ENCODE data around the gene CACNB2.

The CACNB2 gene

GRCh38 chr10:18140149-18140956 is at the start of gene CACNB2:
TSS of gene CACNB2 (plus strand) at chr10:18140424.
- peak; percentile 43 for DNase-seq

DNA sequence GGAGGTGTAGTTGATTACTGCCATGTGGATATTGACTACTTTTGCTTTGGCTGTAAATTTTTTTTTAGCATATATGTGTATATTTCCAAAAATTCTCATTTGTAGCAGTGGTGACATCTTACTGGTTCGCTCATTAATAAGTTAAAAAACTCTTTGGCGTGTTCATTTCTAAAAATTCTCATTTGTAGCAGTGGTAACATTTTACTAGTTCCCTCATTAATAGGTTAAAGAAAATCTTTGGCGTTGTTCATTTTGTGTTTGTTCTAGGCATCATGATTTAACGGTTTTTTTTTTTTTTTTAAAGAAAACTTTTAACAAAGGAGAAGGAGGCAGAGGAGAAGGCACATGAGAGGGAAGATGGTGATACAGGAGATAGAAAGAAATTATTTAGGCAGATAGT is 45.9 kb upstream of the CACNB2 start:
- no peak for DNase-seq

- DNase-seq = no peak
These were observed 45.4 kb upstream of the CACNB2 start for GRCh38 chr10:18094793-18095192.

DNA sequence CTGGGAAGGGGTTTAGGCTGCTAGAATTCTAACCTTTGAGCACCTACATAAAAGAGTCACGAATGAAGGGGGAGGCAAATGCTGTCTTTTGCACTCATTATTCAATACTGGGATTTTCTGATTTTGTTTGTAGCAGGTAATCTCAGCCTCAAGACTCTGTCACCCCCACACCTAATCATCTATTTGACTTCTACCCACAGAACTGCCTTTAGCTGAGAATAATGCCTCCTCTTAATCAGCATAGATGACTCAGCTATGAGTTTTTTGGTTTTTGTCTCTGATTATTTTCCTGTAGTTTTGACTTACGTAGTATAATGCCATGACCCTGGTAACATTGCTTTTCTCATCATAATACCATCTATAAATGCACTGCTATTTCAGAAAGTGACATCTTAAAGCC is 42.7 kb upstream of the CACNB2 start:
- DNase-seq = no peak

- DNase-seq = no peak
These were observed 42.0 kb upstream of the CACNB2 start for GRCh38 chr10:18098201-18098600.

DNA sequence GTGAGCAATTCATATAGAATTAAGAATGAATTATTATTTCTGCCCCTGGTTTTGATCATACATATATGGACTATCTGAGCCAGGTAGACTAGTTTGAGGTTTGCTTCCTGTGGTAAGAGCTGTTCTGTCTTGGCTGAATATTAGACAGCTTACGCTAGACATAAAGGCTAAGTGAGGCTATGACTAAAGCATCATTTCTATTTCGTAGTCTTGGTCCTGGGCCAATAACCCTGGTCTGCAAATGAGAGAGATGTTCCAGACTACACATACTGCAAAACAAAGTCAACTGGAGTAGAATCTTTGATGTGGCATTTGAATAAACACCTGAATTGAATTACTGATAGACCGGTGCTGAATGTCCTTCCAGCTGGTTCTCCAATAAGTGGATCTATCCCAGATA is 40.8 kb upstream of the CACNB2 start:
- no peak for DNase-seq

DNA sequence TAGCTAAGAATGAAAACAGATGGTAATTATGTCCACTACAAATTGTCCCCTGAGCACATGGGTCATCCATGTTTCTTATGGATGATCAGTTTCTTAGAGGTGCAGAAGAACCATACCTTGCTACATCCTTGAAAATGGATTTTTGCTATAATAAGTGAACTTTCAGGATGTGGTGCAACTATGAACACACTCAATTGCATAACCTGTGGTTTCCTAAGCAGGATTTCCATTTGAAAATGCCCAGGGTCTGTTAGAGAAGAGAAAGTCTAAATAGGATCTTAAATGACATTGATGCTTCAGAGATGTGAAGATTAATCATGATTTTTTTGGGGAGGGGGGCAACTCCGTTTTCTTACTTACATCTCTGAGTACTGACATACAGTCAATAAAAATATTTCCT is 39.6 kb upstream of the CACNB2 start:
- DNase-seq = peak; percentile 51

DNA sequence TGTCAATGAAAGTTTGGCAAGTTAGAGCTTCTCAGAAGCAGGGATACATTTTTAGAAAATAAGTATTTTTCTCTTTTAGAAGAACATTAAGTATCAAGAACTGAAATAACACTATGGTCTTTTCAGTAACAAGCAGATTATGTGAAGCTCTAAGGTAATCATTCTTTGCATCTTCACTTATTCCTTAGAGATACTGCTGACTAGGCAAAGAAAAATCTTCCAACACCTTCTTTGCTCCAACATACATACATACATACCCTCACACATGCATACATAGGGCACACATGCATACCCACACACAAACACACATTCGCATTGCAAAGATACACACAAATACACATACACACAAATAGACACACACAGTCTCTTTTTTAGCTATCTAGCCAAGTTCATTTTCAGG is 37.8 kb upstream of the CACNB2 start:
- DNase-seq = no peak

DNA sequence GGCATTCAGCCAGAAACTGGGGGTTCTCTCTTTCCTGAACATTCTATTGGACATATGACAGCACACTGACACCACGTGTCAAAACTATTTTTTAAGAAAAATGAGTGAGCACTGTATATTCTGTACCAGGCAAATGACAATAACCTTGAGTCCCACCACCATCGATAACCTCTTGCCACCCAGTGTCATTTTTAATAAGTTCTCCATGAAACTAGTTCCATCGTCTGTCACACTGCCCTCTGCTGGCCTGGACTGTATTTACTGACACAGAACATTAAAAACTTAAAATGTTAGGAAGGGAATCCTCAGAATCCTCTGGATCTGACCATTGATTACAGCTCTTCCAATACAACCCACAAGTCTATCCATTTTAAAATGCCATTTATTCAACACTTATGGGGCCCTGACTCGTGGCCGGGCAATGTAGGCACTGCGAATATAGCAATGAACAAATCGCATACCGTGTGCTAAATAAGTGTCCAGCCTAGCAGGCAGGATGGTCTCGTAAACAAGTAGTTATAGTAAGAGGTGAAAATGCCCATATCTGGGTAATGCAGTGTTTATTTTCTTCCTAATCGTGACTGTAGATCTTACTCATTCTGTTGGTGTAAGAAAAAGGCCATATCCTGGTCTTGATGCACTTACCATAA is 35.9 kb upstream of the CACNB2 start:
- DNase-seq = peak; percentile 73

- DNase-seq = no peak
These were observed 30.8 kb upstream of the CACNB2 start for GRCh38 chr10:18109341-18109870.

GRCh38 chr10:18113881-18114280 is 26.3 kb upstream of the CACNB2 start:
- no peak for DNase-seq

GRCh38 chr10:18117276-18117675 is 22.9 kb upstream of the CACNB2 start:
- no peak for DNase-seq

DNA sequence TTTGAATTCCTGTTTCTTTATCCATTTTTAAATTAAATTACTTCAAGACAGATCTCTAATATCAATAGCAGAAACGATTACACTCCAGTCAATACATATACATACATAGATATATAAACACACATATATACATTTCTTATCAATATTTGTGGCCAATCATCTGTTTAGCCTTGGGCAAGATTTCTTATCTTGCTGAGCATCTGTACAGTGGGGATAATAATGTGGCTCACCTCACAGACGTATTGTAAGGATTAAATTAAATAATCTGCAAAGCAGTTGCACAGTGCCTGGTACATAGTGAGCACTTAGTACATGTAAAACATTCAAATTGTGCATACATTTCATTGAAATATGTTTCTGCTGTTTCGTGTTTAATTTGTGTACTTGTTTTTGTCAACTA is 17.5 kb upstream of the CACNB2 start:
- peak; percentile 29 for DNase-seq

- DNase-seq = no peak
These were observed 7.2 kb upstream of the CACNB2 start for GRCh38 chr10:18133046-18133445.

DNA sequence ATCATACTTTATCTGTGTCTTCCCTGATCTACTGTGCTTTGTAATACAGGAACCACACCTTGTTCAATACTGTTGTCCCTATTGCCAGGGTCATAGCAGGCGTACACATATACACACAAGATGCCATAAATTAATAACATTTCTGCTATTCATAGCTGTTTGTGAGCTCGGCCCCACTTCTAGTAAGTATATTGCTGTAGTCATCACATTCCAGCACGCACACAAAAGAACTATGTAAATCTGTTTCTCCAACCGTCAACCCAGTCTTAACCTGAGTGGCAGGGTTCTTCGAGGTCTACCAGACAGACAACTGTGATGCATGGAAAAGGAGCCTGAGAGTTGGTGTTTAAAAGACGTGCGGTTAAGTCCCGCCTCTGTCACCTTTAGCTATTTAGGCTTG is 5.7 kb upstream of the CACNB2 start:
- no peak for DNase-seq

- no peak for DNase-seq
These were observed 5.3 kb upstream of the CACNB2 start for GRCh38 chr10:18134921-18135320.

DNA sequence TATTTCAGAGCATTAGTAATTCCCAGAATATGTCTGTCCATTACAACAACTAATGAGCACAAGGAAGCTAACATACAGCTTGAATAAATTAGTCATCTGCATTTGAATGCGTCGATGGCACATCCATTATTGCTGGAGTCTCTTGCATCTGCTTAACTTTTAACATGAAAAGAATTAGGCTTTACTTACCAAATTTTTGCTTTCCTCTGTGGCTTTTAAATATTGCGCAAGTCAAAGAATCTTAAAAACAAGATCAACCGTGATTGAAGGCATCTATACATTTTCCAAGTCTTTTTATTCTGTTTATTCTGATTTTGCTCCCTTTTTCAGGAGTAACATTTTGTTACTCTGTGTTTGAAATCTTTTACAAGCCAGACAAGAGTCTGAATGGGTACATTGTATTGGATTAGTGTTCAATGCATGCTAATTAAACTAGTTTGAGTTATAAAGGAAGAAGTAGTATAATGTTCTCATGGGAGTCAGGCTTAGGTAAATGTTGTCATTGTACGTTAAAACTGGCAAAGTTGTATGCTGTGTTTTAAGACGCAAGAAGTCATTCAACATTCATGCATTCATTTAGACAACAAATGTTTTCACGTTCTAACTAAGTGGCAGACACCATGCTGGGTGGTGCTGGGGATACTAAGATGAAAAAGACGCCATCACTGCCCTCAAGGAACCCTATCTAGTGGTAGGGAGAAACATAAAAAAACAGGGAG is 4.0 kb upstream of the CACNB2 start:
- DNase-seq = no peak

DNA sequence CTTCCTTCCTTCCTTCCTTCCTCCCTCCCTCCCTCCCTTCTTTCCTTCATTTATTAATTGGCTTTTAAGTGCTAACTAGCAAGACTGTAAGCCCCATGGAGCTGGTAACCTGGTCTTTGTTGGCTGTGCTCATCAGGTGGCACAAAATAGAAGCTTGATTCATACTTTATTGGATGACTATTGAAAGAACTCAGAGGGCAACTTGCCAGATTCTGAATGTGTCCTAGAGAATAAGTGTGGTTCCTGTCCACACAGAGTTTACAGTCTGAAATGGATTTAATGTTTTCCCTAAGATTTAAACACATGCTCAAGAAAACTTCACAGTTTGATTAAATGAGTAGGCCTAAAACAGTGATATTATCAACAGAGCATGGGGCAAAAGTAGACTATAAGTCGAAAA is 3.1 kb upstream of the CACNB2 start:
- no peak for DNase-seq

DNA sequence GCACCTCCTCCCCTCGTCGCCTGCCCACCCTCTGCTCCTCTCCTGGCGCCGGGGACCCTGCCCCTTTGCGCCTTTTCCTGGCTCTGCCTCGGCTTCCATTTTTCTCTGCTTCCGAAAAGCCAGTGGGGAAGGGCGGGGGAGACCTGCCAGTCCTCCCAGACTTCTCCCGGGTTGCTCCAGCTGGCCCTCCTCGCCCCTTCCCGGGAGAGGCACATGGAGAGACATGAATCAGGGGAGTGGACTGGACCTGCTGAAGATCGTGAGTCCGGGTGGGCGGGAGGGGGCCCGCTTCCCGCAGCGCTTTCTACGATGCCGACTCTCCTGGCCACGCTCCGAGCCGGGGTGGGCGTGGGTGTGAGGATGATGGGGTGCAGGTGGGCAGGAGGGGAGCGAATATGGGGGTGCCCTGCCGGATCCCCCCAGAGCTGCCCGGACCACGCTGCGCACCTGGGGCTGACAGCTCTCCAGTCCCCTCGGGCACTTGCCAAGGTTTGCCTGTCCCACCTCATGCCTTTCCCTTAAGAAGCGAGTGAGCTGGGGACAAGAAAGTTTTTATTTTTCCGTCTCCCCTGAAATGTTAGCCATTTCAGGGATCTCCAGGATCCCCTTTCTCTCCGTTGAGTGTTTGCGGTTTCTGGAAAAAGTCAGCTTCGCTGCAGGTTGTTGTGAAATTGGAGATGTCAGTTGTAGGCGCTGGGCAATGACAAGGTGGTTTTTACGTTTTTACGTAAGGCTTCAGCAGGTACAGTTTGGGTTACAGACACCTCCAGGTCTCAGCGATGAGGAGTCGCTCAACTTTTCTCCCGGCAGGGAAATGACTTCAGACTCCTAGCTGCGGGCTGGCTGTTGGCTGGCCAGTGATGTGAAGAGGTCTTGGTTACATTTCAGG is 977 bp downstream of the CACNB2 start:
- DNase-seq = peak; percentile 10

- DNase-seq = no peak
These were observed 1.9 kb downstream of the CACNB2 start for GRCh38 chr10:18142151-18142550.

DNA sequence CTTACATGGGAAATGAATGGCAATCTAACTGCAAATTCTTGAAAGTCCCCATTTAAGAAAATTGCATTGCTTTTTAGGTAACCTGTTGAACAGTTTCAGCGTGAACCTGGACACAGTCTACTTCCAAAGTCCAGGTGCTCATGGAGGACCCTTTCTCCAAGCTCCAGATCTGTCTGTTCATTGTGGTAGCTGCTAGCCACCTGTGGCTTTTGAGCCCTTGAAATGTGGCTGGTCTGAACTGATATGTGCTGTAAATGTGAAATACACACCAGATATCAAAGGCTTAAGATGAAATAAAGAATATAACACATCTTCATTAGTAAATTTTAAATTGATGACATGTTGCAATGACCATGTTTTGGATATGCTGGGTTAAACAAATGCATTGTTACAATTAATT is 4.2 kb downstream of the CACNB2 start:
- no peak for DNase-seq

GRCh38 chr10:18144928-18145327 is 4.7 kb downstream of the CACNB2 start:
- peak; percentile 28 for DNase-seq

- DNase-seq = peak; percentile 9
These were observed 5.4 kb downstream of the CACNB2 start for GRCh38 chr10:18145652-18146051.
